Measurements from ENCODE around the gene BIRC7.
"Not testable (repeated sequence)": the region's sequence is repeated elsewhere in the genome, so short reads cannot be mapped to it uniquely, and the experiment has no call there.

Gene BIRC7

DNA sequence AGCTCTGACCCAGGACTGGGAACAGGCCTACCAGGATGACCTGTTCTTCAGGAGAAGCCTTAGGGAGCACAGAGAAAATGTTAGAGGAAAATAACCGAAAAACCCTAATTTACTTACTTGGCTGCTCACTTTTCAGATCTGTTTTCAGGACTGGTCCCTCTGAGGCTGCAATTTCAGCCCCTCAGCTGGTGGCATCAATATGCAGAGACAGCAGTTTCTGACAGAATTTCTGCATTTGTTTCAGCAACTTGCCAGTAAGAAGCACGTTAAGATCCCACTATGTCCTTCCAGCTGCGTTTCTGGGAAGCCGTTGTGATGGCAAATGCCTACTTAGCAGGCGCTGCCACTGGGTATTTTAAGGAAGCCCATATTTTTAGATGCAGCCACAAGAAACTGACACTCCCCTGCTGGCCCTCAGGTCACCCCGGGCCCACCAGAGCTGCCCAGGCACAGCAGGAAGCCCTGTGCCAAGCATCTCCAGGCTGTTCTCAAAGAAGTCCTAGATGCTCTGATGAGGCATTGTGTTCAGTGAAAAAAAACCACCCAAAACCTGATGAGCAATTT lies 27.3 kb upstream of the BIRC7 start:
- DNase-seq (ENCODE audit: low read depth): no peak

DNA sequence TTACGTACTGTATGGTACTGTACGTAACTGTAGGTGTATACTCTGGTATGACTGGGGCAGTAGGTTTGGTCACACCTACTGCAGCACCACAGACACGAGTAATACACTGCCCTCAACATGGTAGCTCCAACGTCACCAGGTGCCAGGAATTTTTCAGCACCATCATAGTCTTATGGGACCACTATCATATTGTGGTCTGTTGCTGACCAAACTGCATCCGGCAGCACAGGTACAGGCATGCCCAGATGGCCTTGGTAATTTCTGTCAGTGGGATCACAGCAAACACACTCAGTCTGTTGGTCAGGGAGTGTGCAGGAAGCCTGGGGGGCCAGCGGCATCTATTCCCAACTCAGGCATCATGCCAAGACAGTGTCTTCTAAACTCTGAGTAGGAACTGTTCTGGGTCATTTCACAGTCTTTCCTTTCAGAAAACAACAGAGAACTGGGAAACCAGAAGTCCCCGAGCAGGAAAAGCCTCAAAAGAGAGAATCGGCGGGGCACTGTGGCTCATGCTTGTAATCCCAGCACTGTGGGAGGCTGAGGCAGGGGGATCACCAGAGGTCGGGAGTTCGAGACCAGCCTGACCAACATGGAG lies 25.6 kb upstream of the BIRC7 start:
- DNase-seq (ENCODE audit: low read depth): no peak

DNA sequence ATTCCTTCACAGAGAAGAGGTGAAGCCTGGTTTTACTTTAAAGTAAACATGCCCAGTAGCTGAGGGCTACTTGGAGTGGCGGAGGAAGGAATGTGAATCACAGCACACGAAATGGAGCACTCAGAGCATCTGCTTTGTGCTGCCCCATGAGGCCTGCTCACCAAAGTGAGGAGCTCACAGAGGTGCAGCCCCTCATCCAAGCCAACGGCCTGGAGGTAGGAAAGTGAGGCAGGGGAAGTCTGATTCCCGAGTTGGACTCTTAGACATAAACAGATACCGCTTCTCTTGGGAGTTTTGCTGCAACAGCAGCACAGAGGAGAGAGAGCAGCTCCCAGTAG lies 23.3 kb upstream of the BIRC7 start:
- DNase-seq (ENCODE audit: low read depth): no peak

DNA sequence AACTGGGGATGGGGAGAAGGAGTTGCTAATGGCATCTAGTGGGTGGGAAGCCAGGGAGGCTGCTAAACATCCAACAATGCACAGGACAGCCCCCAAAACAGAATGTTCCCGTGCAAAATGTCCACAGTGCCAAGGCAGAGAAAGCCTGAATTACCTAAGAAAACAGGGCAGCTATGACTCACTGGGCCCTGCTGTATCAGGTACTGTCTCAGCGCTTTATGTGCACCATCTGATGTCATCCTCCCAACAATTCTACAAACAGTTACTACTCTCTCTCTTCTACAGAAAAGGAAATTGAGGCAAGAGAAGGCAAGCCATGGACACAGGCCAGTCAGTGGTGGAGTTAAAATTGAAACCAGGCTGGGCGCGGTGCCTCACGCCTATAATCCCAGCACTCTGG lies 22.9 kb upstream of the BIRC7 start:
- DNase-seq (ENCODE audit: low read depth): no peak

DNA sequence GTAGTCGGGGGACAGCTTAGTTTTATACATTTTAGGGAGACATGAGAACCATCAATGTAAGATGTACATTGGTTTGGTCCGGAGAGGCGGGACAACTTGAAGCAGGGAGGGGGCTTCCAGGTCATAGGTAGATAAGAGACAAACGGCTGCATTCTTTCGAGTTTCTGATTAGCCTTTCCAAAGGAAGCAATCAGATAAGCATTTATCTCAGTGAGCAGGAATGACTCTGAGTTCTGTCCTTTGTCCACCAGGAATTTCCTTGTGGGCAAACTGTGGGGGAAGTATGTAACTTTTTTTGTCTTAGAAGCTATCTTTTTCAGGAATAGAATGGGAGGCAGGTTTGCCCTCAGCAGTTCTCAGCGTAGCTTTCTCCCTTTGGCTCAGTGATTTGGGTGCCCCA lies 21.2 kb upstream of the BIRC7 start:
- no peak for DNase-seq (ENCODE audit: low read depth)

DNA sequence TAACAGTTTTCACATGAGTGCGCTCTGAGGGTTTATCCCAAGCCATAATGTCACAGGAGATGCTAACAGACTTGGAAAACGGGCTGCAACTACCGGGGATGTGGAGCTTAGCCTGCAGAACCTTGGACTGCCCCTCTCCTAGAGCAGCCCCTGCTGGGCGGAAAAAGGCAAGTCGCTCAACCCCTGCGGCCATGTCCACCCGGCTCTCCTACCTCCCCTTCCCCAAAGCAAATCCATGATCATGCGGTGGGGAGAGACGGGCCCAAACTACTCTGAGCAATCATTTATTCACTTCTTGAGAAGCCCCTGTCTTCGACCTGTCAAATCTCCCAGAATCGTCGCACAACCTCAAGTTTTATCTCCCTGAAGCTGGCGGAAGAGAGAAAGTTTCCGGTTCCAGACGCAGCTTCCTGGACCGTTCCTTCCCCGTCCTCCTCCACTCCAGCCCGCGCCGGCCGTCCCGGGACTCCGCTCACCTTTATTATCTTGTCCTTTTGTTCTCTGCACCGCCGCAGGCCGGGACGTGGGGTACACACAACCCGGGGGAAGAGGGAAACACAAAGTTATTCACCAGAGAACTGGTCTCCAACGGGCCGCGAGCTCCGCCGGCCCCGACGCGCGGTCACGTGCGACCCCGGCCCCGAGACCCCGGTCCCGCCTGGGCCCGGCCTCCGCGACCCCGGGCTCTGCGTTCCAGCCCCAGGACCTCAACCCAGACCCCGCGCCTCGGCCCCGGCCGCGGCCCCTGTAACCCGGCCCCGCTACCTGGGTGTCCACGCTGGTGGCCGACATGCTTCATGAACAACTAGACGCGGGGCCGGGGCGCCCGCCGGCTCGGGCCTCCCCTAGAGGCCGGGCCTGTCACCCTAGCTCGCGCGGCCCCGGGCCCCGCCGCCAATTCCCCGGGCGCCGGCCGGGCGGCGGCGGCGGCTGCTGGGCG lies 20.3 kb upstream of the BIRC7 start:
- DNase-seq (ENCODE audit: low read depth): no peak

DNA sequence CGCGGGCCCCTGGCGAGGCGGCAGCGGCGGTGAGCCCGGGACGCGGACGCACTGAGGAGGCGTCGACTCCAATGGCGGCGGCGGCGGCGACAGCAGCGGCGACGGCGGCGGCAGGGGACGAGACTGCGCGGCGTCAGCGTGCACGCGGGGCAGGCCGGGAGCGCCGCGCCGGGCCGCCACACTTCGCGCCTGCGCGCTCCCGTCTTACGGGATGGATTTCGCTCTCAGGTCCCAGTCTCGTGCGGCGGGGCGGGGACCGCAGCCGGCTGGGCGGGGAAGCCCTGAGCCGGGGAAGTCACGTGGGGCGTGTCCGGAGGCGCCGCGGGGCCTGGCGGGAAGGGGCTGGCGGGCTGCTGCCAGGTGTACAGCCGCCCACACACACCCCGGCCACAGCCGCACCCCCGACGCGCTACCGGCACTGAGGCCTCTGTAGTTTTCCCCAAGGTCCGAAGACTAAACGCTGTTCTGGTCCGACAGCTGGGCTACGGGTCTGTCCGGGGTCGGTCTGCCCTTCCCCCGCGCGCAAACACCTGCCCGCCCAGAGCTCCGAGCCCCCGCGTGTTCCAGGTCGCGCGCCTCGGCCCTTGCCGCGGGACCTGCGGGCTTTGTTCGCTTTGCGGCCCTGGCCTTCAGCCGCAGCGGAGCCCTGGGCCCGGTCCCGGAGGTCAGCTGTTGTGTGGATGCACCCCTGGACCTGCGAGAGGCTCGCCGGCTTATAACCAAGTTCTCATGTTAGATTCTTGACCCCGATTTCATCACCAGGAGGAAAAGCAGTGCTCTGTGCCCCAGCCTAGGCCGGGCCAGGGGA lies 19.5 kb upstream of the BIRC7 start, which contains the start of gene YTHDF1:
YTHDF1 (minus strand) TSS at position 91 of the 808 bp plus-strand sequence. CDS start 239 bp downstream, outside the sequence.
- peak; percentile 92 for DNase-seq (ENCODE audit: low read depth)

DNA sequence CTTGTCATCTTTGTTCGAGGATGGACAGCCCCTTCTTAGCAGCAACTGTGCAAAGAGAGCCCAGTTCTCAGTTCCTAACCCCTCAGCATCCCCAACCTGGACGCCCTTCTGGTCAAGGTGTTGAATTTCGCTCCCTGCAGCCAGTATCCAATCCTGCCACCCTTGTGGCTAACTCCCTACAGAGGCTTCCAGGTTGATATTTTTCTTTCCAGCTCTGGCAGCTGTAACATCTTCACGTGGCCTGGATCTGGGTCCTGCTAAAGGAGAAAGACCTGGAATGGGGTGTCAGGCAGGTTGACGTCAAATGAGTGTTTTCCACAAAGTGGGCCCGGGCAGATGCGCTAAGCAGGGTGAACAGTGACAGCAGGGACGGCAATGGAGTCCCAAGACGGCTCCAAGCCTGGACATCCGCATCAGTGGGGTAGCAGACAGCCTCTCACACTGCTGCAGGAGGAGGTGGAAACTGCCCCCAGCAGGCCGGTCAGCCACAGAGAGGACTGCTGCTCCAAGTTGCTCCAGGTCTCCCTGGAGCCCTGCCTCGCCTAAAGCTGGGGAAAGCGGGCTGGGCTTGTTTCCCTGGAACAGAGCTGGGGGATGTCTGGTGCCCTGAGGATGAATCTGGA lies 18.7 kb upstream of the BIRC7 start:
- no peak for DNase-seq (ENCODE audit: low read depth)

DNA sequence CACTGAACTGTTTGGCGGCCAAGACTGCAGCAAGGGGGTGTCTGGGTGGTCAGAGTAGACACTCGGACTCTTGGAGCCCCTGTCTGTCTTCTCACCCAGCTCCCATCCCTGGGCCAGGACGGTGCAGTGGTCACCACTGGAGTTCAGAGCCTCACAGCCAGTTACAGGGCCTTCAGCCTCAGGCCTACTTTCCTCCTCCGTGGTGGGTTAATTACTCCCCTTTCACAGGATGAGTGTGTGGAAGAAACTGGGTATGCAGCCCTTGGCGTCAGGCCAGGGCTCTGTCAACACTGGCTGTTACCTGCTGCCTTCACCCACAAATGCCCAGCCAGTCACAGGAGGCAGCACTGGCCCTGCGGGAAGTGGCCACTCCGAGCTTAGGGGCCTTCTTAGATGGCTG lies 18.0 kb upstream of the BIRC7 start:
- no peak for DNase-seq (ENCODE audit: low read depth)

DNA sequence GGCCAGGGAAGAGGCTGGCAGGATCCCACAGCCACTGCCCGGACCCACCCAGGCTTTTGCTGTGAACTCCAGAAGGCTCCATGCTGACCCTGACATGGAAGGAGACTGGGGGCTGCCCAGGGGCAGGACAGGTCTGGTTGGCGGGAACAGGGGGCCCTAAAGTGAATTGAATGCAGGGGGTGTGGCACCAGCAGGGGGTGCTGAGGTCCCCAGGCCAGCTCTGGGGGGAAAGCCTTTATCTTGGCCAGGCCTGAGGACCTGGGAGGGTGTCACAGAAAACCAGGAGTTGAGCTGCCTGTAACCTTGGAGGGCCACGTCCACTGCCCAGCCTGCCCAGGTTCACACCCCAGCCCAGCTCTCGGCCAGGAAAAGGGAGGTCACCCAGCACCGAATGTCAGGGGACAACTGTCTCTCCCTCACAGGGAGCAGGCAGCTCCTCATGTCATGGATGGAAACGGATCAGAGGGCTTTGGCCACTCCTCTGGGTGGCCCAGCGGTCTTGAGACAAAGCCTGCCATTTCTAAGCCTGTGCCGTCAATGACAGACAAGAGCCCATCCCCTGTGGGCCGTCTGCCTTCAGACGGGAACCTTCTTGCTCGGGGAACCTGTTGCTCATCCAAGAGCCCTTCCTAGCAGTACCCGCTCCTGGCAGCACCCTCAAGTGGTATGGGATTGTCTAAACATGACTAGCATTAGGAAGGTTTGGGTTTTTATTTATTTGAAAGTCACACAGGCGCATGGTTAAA lies 16.8 kb upstream of the BIRC7 start:
- no peak for DNase-seq (ENCODE audit: low read depth)

DNA sequence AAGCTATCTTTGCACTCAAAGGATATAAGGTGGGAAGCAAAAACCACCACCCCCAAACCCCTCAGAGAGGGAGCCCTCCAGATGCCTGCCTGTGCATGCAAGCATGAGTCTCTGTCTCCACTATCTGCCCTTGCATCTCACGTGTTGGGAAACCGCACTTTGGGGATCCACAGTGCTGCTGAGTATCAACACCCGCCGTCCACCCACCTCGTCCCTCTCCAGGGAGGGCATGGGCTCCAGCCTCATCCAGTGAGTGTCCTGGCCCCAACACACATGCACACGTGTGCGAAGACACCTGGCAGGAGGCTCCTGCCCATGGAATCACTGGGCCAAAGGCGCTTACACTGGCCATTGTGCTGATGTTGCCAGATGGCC lies 16.3 kb upstream of the BIRC7 start:
- DNase-seq (ENCODE audit: low read depth): no peak

DNA sequence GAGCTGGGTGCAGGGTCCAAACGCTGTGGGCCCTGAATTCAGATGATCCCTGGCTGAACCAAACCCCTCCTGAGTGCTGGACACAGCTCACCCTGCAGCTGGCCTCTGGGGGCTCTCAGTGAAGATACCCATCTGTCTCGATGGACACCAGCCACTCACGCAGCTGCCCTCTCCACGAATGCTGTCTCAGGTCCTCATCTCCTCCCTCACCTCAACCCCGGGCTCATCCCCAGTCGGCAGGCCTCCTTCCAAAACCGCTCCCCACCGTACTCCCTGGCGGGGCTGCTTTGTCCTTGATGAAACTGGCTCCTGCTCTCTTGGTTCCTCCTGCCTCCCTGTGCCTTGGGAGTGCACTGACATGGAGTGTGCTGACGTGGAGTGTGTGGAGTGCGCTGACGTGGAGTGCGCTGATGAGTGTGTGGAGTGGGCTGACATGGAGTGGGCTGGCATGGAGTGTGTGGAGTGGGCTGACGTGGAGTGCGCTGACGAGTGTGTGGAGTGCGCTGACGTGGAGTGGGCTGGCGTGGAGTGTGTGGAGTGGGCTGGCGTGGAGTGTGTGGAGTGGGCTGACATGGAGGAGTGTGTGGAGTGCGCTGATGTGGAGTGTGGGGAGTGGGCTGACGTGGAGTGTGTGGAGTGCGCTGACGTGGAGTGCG lies 15.7 kb upstream of the BIRC7 start:
- no peak for DNase-seq (ENCODE audit: low read depth)

DNA sequence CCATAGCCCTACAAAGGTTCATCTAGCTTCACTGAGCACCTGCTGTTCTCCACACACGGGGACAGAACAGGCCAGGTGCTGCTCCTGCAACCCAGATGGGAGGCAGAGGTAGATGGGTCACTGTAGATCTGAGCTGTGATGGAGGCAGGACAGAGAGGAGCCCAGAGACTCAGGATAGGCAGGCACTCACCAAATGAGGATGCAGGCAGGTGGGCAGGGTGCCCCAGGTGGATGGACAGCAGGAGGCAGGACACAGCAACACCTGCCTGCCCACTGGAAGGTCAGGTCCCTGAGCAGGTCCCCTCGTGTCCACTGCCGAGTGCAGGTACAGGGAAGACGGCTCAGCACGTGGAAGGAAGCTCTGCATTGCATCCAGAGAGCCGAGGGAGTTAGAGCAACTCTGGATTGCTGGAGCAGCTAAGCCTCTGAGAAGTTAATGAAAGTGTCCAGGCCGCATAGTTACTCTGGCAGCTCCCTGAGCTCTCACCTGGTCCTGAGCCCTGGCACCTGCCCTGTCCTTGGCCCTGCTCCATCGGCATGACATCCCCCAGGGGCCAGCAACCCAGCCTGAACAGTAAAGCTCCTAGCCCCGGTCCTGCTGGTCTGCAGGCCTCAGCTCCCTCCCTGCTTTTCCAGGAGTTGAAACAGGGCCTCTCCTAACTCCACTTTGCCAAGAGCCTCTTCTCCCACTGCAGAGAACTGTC lies 14.9 kb upstream of the BIRC7 start:
- no peak for DNase-seq (ENCODE audit: low read depth)

DNA sequence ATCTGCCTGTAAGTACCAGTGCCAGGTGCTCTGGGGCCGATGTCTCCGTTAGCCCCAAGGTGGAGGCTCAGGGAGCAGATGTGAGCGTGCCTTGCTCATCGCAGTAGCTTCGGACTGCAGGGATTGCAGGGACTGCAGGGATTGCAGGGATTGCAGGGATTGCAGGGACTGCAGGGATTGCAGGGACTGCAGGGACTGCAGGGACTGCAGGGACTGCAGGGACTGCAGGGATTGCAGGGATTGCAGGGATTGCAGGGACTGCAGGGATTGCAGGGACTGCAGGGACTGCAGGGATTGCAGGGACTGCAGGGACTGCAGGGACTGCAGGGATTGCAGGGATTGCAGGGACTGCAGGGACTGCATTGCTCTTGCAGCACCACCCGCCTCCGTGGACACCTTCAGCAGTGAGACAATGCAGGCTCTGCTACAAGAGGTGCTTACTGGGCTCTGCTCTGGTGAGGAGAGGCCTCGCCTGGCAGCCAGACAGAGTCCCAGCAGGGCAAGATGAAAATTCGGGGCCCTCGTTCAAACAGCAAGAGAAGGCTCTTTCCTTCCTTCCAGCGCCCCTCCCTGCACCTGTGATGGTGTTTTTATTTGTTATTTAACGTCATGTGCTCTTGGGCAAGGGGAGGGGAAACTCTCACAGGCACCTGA lies 14.2 kb upstream of the BIRC7 start:
- not testable (repeated sequence) for DNase-seq (ENCODE audit: low read depth)

DNA sequence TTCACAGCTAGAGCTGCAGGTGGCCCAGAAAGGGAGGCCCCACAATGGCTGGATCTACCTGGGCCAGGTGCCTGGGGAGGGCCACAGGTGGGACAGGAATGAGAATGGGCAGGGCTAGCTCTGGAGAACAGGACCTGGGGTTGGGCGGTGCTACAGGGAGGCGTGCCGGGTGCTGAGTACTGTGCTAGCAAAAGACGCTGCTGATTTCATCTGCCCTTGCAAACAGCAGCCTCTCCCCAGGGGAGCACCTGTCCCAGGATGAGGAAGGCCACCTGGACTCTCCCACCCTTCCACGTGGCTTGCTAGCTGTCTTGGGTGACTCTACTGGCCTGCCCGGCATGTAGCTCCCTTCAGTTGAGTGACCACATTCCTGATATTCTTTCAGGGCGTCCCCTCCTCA lies 13.2 kb upstream of the BIRC7 start:
- no peak for DNase-seq (ENCODE audit: low read depth)

DNA sequence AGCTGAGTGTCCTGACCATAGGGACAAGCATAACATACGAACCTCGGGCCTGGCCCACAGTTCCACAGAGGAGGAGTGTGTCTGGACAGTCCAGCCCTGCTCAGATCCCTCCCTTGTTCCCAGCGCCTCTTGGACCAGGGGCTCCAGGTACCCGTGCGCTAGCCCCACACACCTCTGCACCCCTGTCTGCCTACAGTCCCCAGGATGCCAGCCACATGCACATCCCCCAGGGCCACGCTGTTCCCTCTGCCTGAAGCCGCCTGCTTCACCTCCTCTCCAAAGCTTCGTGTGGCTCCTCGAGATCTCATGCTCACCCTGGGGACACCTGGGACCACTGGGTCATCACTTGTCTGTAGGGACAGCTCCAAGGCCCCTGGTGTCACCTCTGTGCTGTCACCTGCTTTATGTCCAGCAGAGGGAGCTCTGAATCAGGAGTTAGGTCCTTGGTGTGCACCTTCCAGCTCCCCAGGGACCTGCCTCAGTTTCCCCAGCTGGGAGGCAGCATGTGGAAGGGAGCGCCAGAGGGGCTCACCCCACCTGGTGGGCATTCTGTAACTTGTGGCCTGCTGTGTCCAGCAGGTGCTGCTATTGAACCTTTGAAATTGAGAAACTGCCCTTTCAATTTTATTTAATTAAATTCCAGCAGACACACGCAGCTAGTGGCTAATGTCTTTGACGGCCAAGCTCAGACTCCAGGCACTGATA lies 12.4 kb upstream of the BIRC7 start:
- DNase-seq (ENCODE audit: low read depth): no peak

DNA sequence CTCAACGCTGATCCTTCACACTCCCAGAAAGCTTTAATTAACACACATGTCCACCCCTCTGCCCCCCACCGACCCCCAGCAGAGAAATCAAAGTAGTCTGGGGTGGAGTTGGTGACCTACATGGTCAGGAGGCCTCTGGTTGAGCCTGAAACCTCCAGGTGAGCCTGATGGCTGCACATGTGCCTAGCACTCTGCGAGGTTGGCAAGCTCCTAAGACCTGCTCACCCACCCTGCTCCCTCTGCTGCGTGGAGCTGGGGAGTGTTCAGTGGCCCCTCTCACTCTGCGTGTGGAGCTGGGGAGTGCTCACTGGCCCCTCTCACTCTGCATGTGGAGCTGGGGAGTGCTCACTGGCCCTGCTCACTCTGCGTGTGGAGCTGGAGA lies 11.9 kb upstream of the BIRC7 start:
- DNase-seq (ENCODE audit: low read depth): no peak

DNA sequence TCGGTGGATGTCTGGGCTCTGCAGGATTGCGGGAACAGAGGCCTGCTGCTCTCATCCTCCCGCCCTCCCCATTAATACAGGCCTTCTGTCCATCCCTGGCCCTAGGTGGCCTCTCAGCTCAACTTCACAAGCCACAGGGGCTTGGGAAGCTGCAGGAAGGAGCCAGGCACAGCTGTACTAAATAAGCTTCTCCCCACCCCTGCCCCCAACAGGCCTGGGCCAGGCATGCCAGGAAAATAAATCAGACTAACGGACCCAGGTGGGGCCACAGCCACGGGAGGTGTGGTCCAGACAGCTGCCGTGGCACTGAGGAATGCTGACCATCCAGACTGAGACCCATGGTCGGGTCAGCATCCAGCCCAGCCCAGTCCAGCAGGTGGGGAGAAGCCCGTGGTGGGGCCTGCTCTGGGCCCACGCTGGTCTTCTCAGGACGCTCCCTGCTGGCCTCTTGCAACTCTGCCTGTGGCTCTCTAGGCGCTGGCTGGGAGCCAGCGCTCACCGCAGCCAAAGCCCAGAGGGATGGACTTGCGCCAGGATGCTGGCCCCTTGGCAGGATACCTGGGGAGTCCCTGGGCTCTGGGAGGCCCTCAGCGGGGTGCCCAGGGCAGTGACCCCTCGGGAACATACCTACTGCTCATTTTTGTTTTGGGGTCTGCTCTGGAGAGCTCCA lies 11.2 kb upstream of the BIRC7 start:
- DNase-seq (ENCODE audit: low read depth): no peak

DNA sequence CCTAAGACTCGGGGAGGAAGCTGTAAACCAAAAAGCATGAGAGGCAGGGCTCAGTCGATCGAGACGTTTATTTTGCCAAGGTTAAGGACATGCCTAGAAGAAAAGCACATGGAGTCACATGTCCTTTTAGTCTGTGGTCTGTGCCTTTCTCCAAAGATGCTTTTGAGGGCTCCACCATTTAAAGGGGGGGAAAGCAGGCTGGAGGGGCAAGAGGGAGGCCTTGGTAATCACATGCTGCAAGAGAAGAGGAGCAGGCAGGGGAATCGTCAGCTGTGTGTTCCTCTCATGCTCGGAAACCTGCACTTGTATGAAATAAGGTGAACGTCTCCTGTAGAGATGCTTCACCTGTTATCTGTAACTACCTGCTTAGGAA lies 10.6 kb upstream of the BIRC7 start:
- no peak for DNase-seq (ENCODE audit: low read depth)
